Occipital lobe (tissue), 2 donors: ENCODE measurements around the gene REPS2. TPM values are rescaled to one million over a fixed set of nuclear protein-coding genes. Genes with fewer than 3 reads are reported as not detected.
"Not testable (repeated sequence)": the region's sequence is repeated elsewhere in the genome, so short reads cannot be mapped to it uniquely, and the experiment has no call there.

Experiments used
- DNase-seq: peaks from one replicate; lab custom pipeline; 2025; lab: John Stamatoyannopoulos, UW
- total RNA-seq: library from RNA; depleted of rRNA; stranded (reverse); fragments of >200 nt; gene quantifications from one replicate; pipeline ENCODE4 v1.2.3, GENCODE V29; 2014

Gene REPS2
- total RNA-seq, 1 donor from 2014 or later: 37.7 TPM

DNA sequence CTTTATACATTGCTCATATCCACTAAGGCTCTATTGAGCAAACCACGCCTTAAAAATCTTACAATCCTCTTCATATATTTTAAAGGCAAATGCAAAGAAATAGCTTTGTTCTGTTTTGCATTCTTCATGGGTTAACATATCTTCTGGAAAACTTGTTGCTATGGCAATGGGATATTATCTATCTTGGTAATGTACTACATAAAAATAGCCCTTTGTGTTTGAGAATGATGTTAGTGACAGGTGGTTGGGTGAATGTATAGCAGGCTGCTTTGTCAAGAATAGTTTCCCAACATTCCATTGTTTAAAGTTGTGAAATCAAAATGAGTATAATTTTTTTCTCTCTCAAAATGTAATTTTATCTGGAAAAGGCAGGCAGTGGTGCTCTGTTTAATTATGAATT lies 16.8 kb downstream of the REPS2 start:
- DNase-seq: no peak

DNA sequence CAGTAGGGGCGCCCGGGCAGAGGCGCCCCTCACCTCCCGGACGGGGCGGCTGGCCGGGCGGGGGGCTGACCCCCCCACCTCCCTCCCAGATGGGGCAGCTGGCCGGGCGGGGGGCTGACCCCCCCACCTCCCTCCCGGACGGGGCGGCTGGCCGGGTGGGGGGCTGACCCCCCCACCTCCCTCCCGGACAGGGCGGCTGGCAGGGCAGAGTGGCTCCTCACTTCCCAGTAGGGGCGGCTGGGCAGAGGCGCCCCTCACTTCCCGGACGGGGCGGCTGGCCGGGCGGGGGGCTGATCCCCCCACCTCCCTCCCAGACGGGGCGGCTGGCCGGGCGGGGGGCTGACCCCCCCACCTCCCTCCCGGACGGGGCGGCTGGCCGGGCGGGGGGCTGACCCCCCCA lies 18.5 kb downstream of the REPS2 start:
- DNase-seq: not testable (repeated sequence)

DNA sequence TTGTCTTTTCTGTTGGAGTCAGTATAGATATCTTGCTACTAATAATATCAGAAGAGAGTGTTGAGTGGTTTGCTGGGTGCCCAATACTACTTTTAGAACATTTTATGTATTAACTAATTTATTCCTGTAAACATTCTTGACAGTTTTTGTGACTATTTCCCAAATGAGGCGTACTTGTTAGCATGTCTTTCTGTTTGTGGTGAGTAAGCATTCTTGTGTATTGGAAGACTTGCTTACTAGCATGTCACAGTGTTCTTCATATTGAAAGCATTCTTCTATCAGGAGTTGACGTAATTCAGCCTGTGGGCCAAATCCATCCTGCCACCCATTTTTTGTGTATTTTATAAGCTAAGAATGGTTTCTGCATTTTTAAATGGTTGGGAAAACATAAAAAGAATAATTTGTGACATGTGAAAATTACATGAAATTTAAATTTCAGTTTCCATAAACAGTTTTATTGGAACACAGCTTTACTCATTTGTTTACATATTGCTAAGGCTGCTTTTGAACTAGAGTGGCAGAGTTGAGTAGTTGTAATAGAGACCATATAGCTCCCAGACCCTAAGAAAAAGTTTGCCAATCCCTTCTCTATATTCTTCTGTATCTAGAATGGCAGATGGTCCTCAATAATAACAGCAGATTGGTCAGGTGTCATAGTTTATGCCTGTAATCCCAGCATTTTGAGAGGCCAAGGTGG lies 20.4 kb downstream of the REPS2 start:
- no peak for DNase-seq

DNA sequence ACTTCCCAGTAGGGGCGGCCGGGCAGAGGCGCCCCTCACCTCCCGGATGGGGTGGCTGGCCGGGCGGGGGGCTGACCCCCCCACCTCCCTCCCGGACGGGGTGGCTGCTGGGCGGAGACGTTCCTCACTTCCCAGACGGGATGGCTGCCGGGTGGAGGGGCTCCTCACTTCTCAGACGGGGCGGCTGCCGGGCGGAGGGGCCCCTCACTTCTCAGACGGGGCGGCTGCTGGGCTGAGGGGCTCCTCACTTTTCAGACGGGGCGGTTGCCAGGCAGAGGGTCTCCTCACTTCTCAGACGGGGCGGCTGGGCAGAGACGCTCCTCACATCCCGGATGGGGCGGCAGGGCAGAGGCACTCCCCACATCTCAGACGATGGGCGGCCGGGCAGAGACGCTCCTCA lies 22.3 kb downstream of the REPS2 start:
- not testable (repeated sequence) for DNase-seq

DNA sequence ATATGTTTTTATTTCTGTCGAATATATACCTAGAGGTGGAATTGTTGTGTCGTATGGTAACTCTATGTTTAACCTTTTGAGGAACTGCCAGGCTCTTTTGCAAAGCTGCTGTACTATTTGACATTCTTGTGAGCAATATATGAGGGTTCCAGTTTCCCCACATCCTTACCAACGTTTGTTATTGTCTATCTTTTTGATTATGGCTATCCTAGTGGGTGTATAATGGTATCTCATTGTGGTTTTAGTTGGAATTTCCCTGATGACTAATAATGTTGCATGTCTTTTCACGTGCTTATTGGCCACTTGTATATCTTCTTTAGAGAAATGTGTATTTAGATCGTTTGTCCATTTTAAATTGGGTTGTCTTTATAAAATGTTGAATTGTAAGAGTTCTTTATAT lies 24.5 kb downstream of the REPS2 start:
- no peak for DNase-seq

DNA sequence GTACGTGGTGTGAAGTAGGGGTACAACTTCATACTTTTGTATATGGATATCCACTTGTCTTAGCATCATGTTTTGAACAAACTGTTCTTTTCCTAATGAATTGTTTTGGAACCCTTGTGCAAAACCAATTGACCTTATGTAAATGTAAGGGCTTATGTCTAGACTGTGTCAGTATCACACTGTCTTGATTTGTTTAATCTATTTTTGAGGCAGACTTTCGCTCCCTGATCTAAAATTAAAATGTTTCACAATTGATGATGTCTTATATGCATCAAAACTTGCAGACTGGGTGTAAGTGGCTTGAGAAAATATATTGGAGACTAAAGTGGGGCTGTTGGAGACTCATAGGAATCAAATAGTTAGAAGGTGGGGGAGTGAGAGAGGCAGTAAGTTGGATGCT lies 25.2 kb downstream of the REPS2 start:
- no peak for DNase-seq

DNA sequence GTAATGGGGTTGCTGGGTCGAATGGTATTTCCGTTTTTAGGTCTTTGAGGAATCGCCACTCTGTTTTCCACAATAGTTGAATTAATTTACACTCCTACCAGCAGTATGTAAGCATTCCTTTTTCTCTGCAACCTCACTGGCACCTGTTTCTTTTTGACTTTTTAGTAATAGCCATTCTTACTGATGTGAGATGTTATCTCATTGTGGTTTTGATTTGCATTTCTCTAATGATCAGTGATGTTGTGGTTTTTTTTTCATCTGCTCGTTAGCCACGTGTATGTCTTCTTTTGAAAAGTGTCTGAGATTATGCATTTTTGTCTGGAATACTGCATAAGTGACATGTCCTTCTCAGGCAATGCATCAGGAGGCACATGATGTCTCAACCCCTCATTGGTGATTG lies 28.8 kb downstream of the REPS2 start:
- no peak for DNase-seq

DNA sequence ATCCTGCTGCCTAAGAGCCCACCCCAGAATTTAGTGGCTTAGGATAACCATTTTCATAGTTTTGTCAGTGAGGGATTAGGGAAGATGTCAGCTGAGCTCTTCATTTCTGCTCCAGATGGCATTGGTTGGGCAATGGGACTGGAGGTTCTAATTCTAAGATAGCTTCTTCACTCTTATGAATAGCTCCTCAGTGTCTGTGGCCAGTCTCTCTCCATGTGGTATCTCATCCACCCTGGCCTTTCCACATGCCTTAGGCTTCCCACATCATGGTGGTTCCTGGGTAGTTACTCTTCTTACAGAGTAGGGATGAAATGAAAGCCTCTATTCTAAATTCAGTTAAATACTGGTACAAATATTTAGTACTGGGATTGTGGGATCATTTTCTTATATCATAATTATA lies 31.3 kb downstream of the REPS2 start:
- DNase-seq: no peak

DNA sequence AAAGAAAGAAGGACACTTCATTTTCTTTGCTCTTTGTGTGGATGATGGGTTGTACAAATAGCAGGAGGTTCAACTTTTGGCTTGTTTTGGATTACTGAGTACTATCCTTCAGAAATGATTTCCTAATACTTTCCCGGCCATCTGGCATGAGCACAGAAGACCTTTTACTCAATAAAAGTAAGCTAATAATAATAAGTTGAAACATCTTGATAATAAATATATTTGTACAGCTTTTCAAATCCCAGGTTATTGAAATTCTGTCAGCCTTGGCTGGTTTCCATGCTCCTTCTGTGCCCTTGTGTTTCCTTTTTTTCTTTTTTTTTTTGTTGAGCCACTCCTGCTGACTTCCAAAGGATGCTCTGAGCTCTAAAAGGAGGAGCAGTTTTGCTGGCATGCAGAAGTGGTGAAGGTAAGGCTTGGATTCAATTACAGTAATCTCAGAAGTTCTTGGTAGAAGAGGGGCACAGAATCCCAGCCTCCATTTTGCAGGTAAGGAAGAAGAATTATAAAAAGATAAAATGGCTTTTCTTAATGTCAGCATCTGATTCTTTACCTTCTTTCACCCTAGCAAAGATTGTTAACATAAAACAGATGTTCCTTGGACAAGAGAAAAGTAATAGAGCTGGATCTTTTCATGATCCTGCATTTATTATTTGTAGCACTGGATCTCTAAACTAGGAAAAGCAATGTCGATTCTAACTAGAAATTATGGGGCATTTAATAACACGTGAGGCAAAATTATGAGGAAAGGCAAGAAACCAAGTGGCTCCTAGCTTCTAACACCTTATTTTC lies 31.9 kb downstream of the REPS2 start:
- DNase-seq: no peak

DNA sequence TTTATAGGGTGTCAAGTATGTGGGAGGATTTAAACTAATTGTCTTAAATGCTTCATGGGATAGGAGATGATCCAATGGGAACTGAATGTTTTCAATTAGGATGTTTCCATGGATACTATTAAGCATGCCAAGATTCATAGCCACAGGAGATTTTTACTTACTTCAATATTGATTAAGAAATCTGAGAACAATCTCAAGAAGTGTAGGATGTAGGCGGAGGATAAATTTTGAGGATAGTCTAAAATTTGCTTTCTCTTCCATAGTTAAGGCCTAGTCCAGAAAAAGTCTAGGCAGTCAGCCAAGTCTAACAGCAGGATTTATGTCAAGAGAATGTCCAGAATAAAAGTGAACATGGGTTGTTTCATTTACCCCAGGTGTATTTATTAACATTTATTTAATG lies 32.8 kb downstream of the REPS2 start:
- no peak for DNase-seq

DNA sequence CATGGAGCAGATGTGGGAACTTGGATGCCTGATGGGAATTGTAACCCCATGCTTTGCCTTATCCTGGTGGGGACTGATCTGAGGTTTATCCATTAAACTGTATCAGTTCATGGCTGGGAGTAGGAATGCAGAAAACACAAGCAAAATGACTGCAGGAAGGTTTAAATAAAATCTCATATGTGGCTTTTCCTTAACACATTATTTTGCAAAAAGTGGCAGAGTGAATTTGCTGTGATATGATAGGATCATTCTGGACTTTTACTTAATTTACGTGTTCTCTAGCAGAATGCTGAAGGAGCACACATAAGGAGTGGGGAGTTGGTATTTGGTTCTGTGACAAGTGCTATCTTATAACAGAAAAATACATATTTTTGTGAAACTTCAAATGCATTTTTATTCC lies 34.8 kb downstream of the REPS2 start:
- DNase-seq: no peak

DNA sequence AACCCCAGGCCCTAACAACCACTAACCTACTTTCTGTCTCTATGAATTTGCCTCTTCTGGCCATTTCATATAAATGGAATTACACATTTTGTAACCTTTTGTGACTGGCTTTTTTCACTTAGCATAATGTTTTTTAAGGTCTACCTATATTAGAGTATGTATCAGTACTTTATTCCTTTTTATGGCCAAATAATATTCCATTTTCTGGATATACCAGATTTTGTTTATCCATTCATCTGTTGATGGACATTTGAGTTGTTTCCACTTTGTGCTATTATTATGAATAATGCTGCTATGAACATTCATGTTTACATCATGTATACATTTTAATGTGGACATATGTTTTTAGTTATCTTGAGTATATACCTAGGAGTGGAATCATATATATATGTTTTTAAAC lies 35.5 kb downstream of the REPS2 start:
- DNase-seq: no peak

DNA sequence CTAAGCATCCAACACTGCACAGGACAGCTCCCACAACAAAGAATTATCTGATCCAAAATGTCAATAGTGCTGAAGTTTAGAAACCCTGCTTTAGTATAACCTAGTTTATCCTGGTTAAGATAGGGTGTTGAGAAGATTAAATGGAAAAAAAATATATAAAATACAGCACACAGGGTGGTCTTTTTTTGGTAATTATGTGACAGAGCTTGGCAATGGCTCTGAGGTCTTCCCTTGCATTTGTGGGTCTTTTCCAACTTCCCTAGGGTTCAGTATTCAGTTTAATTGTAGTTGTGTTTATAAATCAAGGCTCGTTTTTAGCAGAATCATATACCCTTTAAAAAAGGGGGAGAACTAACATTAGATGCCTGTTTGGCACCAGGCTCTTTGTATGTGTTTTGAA lies 36.6 kb downstream of the REPS2 start:
- no peak for DNase-seq

DNA sequence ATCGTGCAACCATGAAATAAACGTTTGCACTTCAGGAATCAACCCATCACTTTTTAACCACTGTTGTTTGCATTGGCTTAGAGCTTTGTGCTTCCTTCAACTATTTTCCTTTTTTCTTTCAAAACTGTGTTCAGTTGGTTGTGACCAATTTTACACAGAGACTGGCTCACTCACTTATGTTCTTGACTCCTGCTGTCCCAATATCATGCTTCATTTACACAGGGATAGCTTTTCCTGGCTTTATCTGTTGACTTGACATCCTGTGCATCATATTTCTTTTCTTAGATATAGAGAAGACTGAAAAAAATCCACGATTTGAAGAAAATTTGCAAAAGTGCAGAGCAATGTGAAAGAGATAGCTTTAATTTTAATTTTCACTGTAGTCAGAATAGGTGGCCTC lies 38.8 kb downstream of the REPS2 start:
- no peak for DNase-seq

DNA sequence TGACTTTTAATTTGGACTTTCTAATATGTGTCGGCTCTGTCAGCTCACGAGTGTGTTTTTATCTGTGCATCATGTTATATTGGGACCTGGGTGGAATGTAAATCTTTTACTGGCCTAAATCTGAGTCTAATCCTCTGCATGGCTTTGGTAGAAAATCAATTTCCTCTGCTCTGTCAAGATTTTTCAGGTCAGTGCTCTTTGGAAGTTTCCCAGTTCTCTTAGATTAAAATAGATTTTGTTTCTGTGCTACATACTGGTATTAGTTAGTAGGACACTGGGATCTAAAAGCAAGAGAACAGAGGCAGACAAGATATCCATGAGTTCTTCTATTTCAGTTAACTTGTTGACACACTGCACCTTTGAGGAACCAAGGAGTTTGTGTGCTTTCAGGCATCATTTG lies 39.7 kb downstream of the REPS2 start:
- DNase-seq: no peak

DNA sequence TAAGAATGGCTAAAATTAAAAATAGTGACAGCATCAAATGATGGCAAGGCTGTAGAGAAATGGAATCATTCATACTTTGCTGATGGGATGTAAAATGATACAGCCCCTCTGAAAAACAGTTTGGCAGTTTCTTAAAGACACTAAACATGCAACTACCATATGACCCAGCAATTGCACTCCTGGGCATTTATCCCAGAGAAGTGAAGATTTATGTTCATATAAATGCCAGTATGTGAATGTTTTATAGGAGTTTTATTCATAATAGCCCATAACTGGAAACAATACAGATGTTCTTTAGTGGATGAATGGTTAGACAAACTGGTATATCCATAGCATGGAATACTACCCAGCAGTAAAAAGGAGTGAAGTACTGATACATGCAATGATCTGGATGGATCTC lies 43.3 kb downstream of the REPS2 start:
- DNase-seq: no peak

DNA sequence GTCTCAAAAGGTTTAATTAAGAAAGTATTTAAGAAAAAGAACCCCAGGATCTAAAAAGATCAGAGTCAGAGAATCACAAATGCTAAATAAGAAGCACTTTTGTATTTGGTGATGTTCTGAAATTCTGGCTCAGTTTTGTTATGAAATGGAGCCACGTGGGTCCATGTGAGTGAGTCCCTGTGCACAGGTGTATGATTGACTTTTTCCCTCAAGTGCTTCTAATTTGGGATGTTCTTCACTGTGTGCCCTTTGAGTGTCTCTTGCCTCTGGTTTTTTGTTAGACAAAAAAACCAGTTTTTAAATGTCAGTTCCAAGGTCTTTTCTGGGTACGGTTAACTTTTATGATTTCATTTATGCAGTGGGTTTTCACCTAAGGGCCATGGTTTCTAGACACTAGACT lies 44.4 kb downstream of the REPS2 start:
- no peak for DNase-seq

DNA sequence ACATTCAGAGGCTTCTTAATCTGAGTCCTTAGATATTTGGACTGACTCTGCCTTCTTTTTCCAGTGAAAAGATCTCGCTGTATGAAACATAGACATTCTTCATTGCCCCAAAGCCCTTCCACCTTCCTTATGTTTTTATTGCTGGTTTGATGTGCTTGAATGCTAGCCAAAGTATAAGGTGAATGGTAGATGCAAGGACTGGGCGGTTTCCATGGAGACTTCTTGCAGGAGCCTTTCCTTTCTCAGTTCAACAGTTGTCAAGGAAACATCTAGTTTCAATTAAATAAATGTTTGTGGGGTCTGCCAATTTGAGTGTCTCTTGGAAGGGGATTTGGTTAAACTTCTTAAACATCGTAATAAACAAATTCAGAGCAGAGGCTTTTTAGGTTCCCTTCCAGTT lies 46.0 kb downstream of the REPS2 start:
- DNase-seq: no peak

DNA sequence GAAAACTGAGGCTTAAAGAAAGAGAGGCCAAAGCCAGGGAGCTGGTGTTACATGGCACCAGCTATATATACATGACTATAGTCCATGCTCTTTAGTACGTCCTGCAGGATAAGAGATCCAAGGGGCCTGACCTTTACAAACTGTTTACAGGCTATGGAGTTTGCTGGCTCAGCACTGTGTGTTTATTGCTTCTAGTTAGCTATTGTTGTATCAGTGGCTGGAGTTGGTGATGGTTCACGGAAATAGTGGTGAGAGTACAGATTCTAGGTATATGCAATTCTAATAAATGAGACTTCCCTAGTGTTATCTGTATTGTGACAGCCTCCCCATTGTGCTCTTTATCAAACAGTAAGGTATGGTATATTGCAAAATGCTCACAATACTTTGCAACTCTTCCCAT lies 46.5 kb downstream of the REPS2 start:
- no peak for DNase-seq

DNA sequence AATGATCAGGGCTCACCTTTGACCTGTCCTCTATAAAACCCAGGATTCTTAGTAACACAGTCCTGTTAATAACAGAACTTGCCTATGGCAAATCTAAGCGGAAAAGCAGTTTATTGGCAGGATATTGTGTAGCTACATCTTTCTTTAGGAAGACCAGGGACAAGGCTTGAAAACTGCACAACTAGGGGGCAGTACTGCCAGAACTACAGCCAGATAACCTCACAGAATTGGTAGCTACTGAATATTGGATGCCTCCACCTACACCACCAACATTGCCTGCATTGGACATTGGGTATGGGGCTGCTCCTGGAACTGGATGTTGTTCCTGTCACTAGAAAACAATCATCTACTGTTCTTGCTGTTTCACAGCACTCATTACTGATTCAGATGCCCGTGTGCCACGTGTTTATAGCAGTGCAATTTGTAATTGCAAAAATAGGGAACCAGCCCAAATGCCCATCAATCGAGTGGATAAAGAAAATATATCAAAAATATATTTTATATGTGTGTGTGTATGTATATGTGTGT lies 47.4 kb downstream of the REPS2 start:
- DNase-seq: no peak

DNA sequence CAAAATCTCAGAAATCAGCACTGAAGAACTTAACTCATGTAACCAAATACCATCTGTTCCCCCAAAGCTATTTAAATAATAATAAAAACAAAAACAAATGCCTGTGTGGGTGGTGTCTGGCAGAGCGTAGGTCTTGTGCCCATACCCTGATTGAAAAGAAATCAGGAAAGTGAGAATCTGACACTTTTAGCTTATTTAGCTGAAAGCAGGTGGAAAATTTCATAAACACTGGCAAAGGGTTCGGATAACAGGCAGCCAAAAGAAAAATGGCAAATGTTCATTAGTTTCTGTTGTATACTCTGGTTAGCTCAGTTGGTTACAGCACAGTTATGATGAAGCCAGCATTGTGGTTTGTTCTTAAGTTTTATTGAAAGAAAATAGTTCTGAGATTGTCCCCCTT lies 48.3 kb downstream of the REPS2 start:
- DNase-seq: no peak

DNA sequence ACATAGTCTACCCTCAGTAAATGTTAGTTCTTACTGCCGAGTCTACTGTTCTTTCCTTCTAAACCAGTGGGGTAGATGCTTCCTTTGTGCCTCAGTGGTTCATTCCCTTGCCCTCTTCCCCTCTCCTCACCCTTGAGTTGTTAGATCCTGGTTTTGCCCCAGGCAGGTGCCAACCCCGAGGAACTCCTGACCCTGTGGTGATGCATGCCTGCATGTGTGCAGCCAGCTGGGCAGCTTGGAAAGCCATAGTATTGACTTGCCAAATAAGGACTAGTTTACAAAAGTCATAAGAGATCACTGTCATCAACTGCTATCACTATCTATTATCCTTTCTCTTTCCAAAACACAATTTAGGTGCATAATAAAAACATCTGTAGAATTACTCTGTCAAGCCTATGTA lies 50.9 kb downstream of the REPS2 start:
- no peak for DNase-seq

DNA sequence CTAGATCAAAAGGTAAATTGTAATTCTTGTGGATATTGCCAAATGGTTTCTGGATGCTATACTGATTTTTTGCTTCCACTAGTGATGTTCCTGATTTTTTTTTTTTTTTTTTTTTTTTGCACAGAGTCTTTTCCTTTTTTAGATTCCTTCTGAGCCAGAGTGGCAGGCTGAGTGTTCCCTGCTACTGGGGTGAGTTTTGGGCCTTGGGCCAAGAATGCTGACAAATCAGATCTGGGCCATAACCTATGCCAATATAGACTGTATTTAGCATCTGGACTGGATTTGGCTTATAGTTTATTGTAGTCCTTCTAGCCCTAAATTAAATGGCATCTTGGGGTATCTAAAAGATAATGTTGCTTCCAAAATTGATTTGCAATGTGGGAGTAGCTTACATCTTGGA lies 52.8 kb downstream of the REPS2 start:
- DNase-seq: no peak
